Liver (tissue), 3 donors: ENCODE results near the gene ABHD12.

ENCODE experiments used
- CTCF ChIP-seq: fragments of 150-350 bp; IDR thresholded peaks from 2 replicates; pipeline ENCODE4 v1.5.1; 2017; ENCODE audit warnings: improper control_type of control experiment, low read depth, low read length; ENCODE audit not compliant: missing input control
- FOXA1 ChIP-seq: IDR thresholded peaks from 2 replicates; pipeline ENCODE4 v1.6.1; 2016; ENCODE audit warnings: antibody characterized with exemption
- HNF4A ChIP-seq, 2 donors: conservative IDR thresholded peaks; 2 replicates each; pipeline ENCODE4 v1.6.1; 2016; ENCODE audit warnings: antibody characterized with exemption in 2 of 2, mild to moderate bottlenecking in 2 of 2
- HNF4G ChIP-seq: IDR thresholded peaks from 2 replicates; pipeline ENCODE4 v1.6.1; 2016; ENCODE audit warnings: antibody characterized with exemption
- SP1 ChIP-seq: IDR thresholded peaks from 2 replicates; pipeline ENCODE4 v1.6.1; 2018; ENCODE audit warnings: antibody characterized with exemption, mild to moderate bottlenecking
- TAF1 ChIP-seq: conservative IDR thresholded peaks from 2 replicates; pipeline ENCODE4 v1.6.1; 2016; ENCODE audit warnings: antibody characterized with exemption, mild to moderate bottlenecking
- TF ChIP-seq, protein P1 (sequence below): IDR thresholded peaks from 2 replicates; pipeline ENCODE4 v1.6.1; 2016; ENCODE audit warnings: antibody characterized with exemption, mild to moderate bottlenecking
- TF ChIP-seq, protein P2 (sequence below): IDR thresholded peaks from 2 replicates; pipeline ENCODE4 v1.6.1; 2016; ENCODE audit warnings: antibody characterized with exemption
- donor health status: healthy.
- donor health status: healthy.

DNA sequence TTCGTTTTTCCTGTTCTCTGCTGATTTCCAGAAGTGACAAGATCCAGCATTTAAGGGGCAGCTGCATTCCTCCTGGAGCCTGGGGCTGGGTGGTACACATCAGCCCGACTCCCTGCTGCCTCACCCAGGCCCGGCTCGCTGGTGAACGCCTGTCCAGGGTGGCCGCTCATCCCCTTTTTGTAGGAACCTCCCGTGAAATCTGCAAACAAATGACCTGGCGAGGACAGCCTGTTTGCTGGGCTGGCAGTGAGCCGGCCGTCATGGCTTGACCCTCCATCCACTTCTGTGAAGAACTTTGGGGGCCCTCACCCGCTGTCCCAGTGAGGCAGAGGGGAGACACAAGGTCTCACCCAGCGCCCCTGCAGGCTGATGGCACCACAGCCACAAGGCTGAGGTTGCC, 103.7 kb downstream of the ABHD12 start:
- TF ChIP-seq CTCF, result no peak
- TF ChIP-seq TAF1, result no peak
- TF ChIP-seq, protein P1, sequence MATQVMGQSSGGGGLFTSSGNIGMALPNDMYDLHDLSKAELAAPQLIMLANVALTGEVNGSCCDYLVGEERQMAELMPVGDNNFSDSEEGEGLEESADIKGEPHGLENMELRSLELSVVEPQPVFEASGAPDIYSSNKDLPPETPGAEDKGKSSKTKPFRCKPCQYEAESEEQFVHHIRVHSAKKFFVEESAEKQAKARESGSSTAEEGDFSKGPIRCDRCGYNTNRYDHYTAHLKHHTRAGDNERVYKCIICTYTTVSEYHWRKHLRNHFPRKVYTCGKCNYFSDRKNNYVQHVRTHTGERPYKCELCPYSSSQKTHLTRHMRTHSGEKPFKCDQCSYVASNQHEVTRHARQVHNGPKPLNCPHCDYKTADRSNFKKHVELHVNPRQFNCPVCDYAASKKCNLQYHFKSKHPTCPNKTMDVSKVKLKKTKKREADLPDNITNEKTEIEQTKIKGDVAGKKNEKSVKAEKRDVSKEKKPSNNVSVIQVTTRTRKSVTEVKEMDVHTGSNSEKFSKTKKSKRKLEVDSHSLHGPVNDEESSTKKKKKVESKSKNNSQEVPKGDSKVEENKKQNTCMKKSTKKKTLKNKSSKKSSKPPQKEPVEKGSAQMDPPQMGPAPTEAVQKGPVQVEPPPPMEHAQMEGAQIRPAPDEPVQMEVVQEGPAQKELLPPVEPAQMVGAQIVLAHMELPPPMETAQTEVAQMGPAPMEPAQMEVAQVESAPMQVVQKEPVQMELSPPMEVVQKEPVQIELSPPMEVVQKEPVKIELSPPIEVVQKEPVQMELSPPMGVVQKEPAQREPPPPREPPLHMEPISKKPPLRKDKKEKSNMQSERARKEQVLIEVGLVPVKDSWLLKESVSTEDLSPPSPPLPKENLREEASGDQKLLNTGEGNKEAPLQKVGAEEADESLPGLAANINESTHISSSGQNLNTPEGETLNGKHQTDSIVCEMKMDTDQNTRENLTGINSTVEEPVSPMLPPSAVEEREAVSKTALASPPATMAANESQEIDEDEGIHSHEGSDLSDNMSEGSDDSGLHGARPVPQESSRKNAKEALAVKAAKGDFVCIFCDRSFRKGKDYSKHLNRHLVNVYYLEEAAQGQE, result no peak
- no peak for TF ChIP-seq HNF4G
- TF ChIP-seq FOXA1, result no peak
- TF ChIP-seq, protein P2, sequence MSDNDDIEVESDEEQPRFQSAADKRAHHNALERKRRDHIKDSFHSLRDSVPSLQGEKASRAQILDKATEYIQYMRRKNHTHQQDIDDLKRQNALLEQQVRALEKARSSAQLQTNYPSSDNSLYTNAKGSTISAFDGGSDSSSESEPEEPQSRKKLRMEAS, result no peak
- TF ChIP-seq SP1, result no peak
- no peak for TF ChIP-seq HNF4A (conservative IDR thresholded peaks at IDR 0.05)
